ENCODE results near the gene SLC6A16. TPM values are rescaled to one million over a fixed set of nuclear protein-coding genes. Genes with fewer than 3 reads are reported as not detected.
"Not testable (repeated sequence)": the region's sequence is repeated elsewhere in the genome, so short reads cannot be mapped to it uniquely, and the experiment has no call there.

SLC6A16 gene
- total and polyA plus RNA-seq, 5 donors from 2014 or later, result 0.81 to 8.6 (median 1.6) TPM

GRCh38 chr19:49316284-49316683, 8.7 kb downstream of the SLC6A16 start:
- Mint-ChIP-seq H3K4me1 (peaks cover 0 to 5% (median 3%) of the 10 kb centered on the region in 4 donors), H3K9me3 (peaks cover 0 to 10% (median 2%) of the 10 kb centered on the region in 7 donors), H3K27ac (no peak overlapping the region), H3K36me3 (peaks cover 43% of the 10 kb centered on the region), H3K27me3 (peaks cover 4% of the 10 kb centered on the region), H3K4me3 (no peak overlapping the region)
- H3K27ac ChIP-seq (ENCODE audit: insufficient read depth, low read length, poor library complexity, severe bottlenecking), result no peak overlapping the region
- DNase-seq (no peak), ATAC-seq (ENCODE audit: low read depth in 2 of 2) (no peak)
- no peaks in the 10 kb centered on the region for H3K36me3 ChIP-seq (ENCODE audit: control insufficient read depth, insufficient read depth, low read length)
- H3K9me3 ChIP-seq (ENCODE audit: control insufficient read depth in 2 of 2, low read length in 2 of 2), result peaks cover 10 to 17% of the 10 kb centered on the region in 2 experiments
- H3K27me3 ChIP-seq (ENCODE audit: control insufficient read depth, insufficient read depth, low read length), result no peaks in the 10 kb centered on the region
- H3K4me1 ChIP-seq (ENCODE audit: control insufficient read depth, insufficient read depth, low read length, poor library complexity, severe bottlenecking), result no peaks in the 10 kb centered on the region
- H3K4me3 ChIP-seq (ENCODE audit: low read depth, low read length), result no peak overlapping the region

- Histone ChIP-seq H3K9me3 (ENCODE audit: control insufficient read depth in 2 of 2, low read length in 2 of 2) (peaks cover 10 to 17% of the 10 kb centered on the region in 2 experiments), H3K27me3 (ENCODE audit: control insufficient read depth, insufficient read depth, low read length) (no peaks in the 10 kb centered on the region), H3K27ac (ENCODE audit: insufficient read depth, low read length, poor library complexity, severe bottlenecking) (no peak overlapping the region), H3K4me1 (ENCODE audit: control insufficient read depth, insufficient read depth, low read length, poor library complexity, severe bottlenecking) (no peaks in the 10 kb centered on the region), H3K4me3 (ENCODE audit: low read depth, low read length) (no peak overlapping the region), H3K36me3 (ENCODE audit: control insufficient read depth, insufficient read depth, low read length) (peaks cover 9% of the 10 kb centered on the region)
- H3K4me3 Mint-ChIP-seq, result no peak overlapping the region
- peaks cover 0 to 10% (median 2%) of the 10 kb centered on the region in 7 donors for H3K9me3 Mint-ChIP-seq
- ATAC-seq (ENCODE audit: low read depth in 2 of 2) (no peak), DNase-seq (no peak)
- H3K27me3 Mint-ChIP-seq, result no peaks in the 10 kb centered on the region
- H3K27ac Mint-ChIP-seq, result no peak overlapping the region
- peaks cover 0 to 5% (median 3%) of the 10 kb centered on the region in 4 donors for H3K4me1 Mint-ChIP-seq
- H3K36me3 Mint-ChIP-seq, result peaks cover 55% of the 10 kb centered on the region
Measured at GRCh38 chr19:49315111-49315510, 9.9 kb downstream of the SLC6A16 start.

DNA sequence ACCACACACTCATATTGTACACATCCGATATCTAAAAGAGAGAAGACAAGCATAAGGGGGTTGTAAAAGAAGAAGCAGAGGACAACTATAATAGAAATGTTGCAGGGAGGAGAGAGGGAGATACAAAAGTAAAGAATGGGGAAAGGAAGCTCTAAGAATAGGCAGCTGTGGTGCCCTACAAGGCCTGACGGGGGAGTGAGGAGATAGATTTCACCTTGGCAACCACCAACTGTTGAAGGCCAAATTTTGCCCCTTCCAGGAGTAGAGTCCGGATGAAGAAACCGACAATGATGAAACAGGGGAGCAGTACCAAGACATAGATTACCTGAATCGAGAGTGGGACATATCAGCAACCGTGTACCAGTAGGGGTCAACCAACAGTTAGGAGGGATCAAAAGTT, 15.9 kb downstream of the SLC6A16 start:
- ATAC-seq (ENCODE audit: low read depth in 2 of 2) (no peak), DNase-seq (no peak)
- Histone ChIP-seq H3K36me3 (ENCODE audit: control insufficient read depth, insufficient read depth, low read length) (peaks cover 9% of the 10 kb centered on the region), H3K4me1 (ENCODE audit: control insufficient read depth, insufficient read depth, low read length, poor library complexity, severe bottlenecking) (no peaks in the 10 kb centered on the region), H3K9me3 (ENCODE audit: control insufficient read depth in 2 of 2, low read length in 2 of 2) (no peaks in the 10 kb centered on the region), H3K4me3 (ENCODE audit: low read depth, low read length) (no peak overlapping the region), H3K27ac (ENCODE audit: insufficient read depth, low read length, poor library complexity, severe bottlenecking) (no peak overlapping the region), H3K27me3 (ENCODE audit: control insufficient read depth, insufficient read depth, low read length) (no peaks in the 10 kb centered on the region)
- Mint-ChIP-seq H3K4me1 (peaks cover 0 to 5% (median 1%) of the 10 kb centered on the region in 4 donors), H3K27me3 (no peaks in the 10 kb centered on the region), H3K27ac (peak overlapping the region in 1 of 3 donors; percentile 19), H3K9me3 (peaks cover 0 to 2% (median 0%) of the 10 kb centered on the region in 7 donors), H3K36me3 (peaks cover 36% of the 10 kb centered on the region), H3K4me3 (no peak overlapping the region)

DNA sequence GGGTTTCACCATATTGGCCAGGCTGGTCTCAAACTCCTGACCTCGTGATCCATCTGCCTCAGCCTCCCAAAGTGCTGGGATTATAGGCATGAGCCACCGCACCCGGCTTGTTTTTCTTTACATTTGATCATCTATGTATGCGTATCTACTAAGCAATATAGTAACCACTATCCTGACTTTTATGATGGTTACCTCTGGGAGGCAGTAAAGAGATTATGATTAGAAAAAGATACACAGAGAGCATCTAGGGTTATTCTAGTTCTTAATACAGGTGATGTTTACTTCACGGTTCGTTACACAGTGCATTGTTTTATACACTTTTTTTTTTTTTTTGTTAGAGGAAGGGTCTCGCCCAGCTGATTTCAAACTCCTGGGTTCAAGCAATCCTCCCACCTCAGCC, 18.3 kb downstream of the SLC6A16 start:
- ATAC-seq (ENCODE audit: low read depth in 2 of 2), result not testable (repeated sequence)

GRCh38 chr19:49301866-49302252, 23.1 kb downstream of the SLC6A16 start:
- no peak for ATAC-seq (ENCODE audit: low read depth in 2 of 2)
- H3K9me3 Mint-ChIP-seq, result peaks cover 0 to 5% (median 2%) of the 10 kb centered on the region in 7 donors

More for the DNA sequence above, 18.3 kb downstream of the SLC6A16 start:
- not testable (repeated sequence) for H3K27ac Mint-ChIP-seq; H3K27ac ChIP-seq (ENCODE audit: insufficient read depth, low read length, poor library complexity, severe bottlenecking); H3K4me1 Mint-ChIP-seq; H3K4me3 ChIP-seq (ENCODE audit: low read depth, low read length); H3K27me3 ChIP-seq (ENCODE audit: control insufficient read depth, insufficient read depth, low read length); H3K9me3 Mint-ChIP-seq; H3K4me1 ChIP-seq (ENCODE audit: control insufficient read depth, insufficient read depth, low read length, poor library complexity, severe bottlenecking); H3K36me3 ChIP-seq (ENCODE audit: control insufficient read depth, insufficient read depth, low read length); H3K4me3 Mint-ChIP-seq; H3K9me3 ChIP-seq (ENCODE audit: control insufficient read depth in 2 of 2, low read length in 2 of 2); H3K27me3 Mint-ChIP-seq
- peaks cover 29% of the 10 kb centered on the region for H3K36me3 Mint-ChIP-seq
- DNase-seq, result peak in 2 of 3 donors; percentile 10 to 20

DNA sequence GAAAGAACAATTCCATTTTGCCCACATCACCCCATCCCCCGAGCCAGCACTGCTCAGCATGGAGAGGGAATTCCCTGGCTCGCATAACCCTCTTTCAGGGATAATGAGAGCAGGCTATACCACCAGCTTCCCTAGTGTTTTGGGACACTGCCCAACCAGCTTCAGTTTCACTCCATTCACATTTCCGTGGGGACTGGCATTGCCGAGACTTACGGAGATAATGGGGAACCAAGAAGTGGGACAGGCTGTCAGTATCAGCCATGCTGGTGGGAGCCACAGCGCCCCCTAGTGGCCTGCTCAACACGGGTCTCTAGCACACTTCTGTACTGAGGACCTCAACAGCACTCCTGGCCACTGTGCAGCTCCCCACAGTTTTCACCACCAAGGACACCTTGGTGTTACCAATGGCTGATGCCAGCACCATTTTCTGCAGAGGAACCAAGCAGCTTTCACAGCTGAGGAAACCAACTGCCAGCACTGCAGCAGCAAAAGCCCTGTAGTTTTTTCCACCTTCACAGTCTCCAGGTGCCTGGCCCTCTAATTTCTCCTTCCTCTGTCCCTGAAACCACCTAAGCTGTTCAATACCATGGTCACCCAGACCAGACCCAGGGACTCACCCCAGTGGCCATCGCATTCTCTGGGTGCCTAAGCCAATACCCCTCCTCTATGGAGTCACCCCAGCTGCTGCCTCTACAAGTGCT, 23.7 kb downstream of the SLC6A16 start:
- H3K27ac Mint-ChIP-seq, result peak overlapping the region in 2 of 3 donors; percentile 26 to 50
- H3K4me3 ChIP-seq (ENCODE audit: low read depth, low read length), result no peak overlapping the region

More at GRCh38 chr19:49301866-49302252, 23.1 kb downstream of the SLC6A16 start:
- DNase-seq, result no peak
- H3K27me3 Mint-ChIP-seq, result peaks cover 9% of the 10 kb centered on the region
- no peak overlapping the region for H3K4me3 Mint-ChIP-seq
- Histone ChIP-seq H3K27me3 (ENCODE audit: control insufficient read depth, insufficient read depth, low read length) (no peaks in the 10 kb centered on the region), H3K4me1 (ENCODE audit: control insufficient read depth, insufficient read depth, low read length, poor library complexity, severe bottlenecking) (peaks cover 3% of the 10 kb centered on the region), H3K9me3 (ENCODE audit: control insufficient read depth in 2 of 2, low read length in 2 of 2) (no peaks in the 10 kb centered on the region), H3K36me3 (ENCODE audit: control insufficient read depth, insufficient read depth, low read length) (no peaks in the 10 kb centered on the region), H3K4me3 (ENCODE audit: low read depth, low read length) (no peak overlapping the region), H3K27ac (ENCODE audit: insufficient read depth, low read length, poor library complexity, severe bottlenecking) (no peak overlapping the region)
- peak overlapping the region in 1 of 3 donors; percentile 26 for H3K27ac Mint-ChIP-seq
- no peaks in the 10 kb centered on the region for H3K36me3 Mint-ChIP-seq
- H3K4me1 Mint-ChIP-seq, result peaks cover 0 to 6% (median 2%) of the 10 kb centered on the region in 4 donors

GRCh38 chr19:49298653-49299052, 26.3 kb downstream of the SLC6A16 start:
- H3K4me1 Mint-ChIP-seq; H3K27ac Mint-ChIP-seq; H3K36me3 ChIP-seq (ENCODE audit: control insufficient read depth, insufficient read depth, low read length); H3K9me3 Mint-ChIP-seq; H3K36me3 Mint-ChIP-seq; H3K27ac ChIP-seq (ENCODE audit: insufficient read depth, low read length, poor library complexity, severe bottlenecking); H3K27me3 ChIP-seq (ENCODE audit: control insufficient read depth, insufficient read depth, low read length); H3K4me1 ChIP-seq (ENCODE audit: control insufficient read depth, insufficient read depth, low read length, poor library complexity, severe bottlenecking); H3K27me3 Mint-ChIP-seq; DNase-seq; H3K9me3 ChIP-seq (ENCODE audit: control insufficient read depth in 2 of 2, low read length in 2 of 2); H3K4me3 ChIP-seq (ENCODE audit: low read depth, low read length); ATAC-seq (ENCODE audit: low read depth in 2 of 2): not testable (repeated sequence)
- peak overlapping the region in 1 of 4 donors; percentile 45 for H3K4me3 Mint-ChIP-seq

More for the DNA sequence above, 23.7 kb downstream of the SLC6A16 start:
- ATAC-seq (ENCODE audit: low read depth in 2 of 2), result peak; percentile 90 to 93
- Mint-ChIP-seq H3K27me3 (peaks cover 9% of the 10 kb centered on the region), H3K9me3 (peaks cover 0 to 5% (median 2%) of the 10 kb centered on the region in 7 donors), H3K4me3 (no peak overlapping the region), H3K36me3 (no peaks in the 10 kb centered on the region), H3K4me1 (peaks cover 0 to 6% (median 2%) of the 10 kb centered on the region in 4 donors)
- Histone ChIP-seq H3K36me3 (ENCODE audit: control insufficient read depth, insufficient read depth, low read length) (no peaks in the 10 kb centered on the region), H3K9me3 (ENCODE audit: control insufficient read depth in 2 of 2, low read length in 2 of 2) (no peaks in the 10 kb centered on the region), H3K27ac (ENCODE audit: insufficient read depth, low read length, poor library complexity, severe bottlenecking) (no peak overlapping the region), H3K27me3 (ENCODE audit: control insufficient read depth, insufficient read depth, low read length) (no peaks in the 10 kb centered on the region), H3K4me1 (ENCODE audit: control insufficient read depth, insufficient read depth, low read length, poor library complexity, severe bottlenecking) (peaks cover 3% of the 10 kb centered on the region)
- DNase-seq, result peak; percentile 55 to 75 (median 64)

DNA sequence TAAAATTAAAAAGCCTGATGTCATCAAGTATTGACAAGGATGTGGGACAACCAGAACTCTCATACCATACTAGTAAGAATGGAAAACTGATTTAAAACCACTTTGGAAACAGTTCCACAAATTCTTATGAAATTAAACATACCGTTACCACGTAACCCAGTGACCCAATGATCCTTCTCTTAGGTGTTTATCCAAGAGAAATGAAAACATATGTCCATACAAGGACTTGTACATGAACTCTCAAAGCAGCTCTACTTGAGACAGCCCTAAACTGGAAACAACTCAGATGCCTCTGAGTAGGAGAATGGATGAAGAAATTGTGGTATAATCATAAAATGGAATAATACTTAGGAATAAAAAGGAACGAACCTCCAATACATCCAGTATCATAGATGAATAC, 27.6 kb downstream of the SLC6A16 start:
- Histone ChIP-seq H3K27me3 (ENCODE audit: control insufficient read depth, insufficient read depth, low read length) (no peaks in the 10 kb centered on the region), H3K4me1 (ENCODE audit: control insufficient read depth, insufficient read depth, low read length, poor library complexity, severe bottlenecking) (peaks cover 3% of the 10 kb centered on the region), H3K36me3 (ENCODE audit: control insufficient read depth, insufficient read depth, low read length) (no peaks in the 10 kb centered on the region), H3K4me3 (ENCODE audit: low read depth, low read length) (no peak overlapping the region), H3K27ac (ENCODE audit: insufficient read depth, low read length, poor library complexity, severe bottlenecking) (no peak overlapping the region), H3K9me3 (ENCODE audit: control insufficient read depth in 2 of 2, low read length in 2 of 2) (no peaks in the 10 kb centered on the region)
- no peak overlapping the region for H3K27ac Mint-ChIP-seq
- no peak overlapping the region for H3K4me3 Mint-ChIP-seq
- peaks cover 0 to 2% (median 0%) of the 10 kb centered on the region in 7 donors for H3K9me3 Mint-ChIP-seq
- no peaks in the 10 kb centered on the region for H3K36me3 Mint-ChIP-seq
- peaks cover 0 to 6% (median 2%) of the 10 kb centered on the region in 4 donors for H3K4me1 Mint-ChIP-seq
- ATAC-seq (ENCODE audit: low read depth in 2 of 2) (no peak), DNase-seq (no peak)
- H3K27me3 Mint-ChIP-seq, result peaks cover 5% of the 10 kb centered on the region
